DMS153 (cell line): ENCODE measurements around the gene AMELX.

ENCODE experiments used
- DNase-seq: peaks from one replicate; lab custom pipeline; 2025; lab: John Stamatoyannopoulos, UW

AMELX gene

DNA sequence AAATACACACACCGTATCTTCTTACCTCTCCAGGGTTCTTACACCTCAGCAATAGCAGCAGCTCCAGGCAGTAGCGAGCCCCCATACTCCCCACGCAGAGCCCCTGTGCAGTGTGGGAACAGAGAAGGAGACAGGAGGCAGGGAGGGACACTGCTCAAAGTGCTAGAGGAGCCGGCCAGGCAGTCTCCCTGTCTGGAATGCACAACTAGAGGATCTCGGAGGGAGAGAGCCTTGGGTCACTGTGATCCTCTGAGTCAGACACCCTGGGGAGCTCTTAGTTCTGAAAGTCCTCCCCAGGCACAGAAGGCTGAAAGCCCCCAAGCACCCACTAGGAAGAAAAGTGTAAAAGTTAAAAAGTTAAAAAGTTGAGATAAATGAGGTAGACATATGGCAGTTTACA lies 16.0 kb downstream of the AMELX start:
- DNase-seq: no peak

DNA sequence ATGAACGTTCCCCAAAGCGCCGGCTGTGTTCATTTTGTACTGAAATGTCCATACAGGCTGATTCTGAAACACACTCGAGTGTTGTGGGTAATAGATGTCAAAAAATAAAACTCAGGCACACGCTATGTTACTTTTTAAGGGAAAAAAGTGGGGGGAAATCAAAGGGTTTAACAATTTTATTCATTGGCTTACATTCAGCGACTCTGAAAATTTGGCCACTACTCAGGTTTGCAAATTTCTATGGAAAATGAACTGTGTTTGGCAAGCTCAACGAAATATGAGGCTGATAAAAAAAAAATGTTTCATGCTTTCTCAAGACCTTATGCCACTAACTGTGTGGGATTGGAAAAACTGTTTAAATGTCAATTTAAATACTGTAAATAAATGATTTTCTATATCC lies 18.5 kb downstream of the AMELX start:
- DNase-seq: no peak

DNA sequence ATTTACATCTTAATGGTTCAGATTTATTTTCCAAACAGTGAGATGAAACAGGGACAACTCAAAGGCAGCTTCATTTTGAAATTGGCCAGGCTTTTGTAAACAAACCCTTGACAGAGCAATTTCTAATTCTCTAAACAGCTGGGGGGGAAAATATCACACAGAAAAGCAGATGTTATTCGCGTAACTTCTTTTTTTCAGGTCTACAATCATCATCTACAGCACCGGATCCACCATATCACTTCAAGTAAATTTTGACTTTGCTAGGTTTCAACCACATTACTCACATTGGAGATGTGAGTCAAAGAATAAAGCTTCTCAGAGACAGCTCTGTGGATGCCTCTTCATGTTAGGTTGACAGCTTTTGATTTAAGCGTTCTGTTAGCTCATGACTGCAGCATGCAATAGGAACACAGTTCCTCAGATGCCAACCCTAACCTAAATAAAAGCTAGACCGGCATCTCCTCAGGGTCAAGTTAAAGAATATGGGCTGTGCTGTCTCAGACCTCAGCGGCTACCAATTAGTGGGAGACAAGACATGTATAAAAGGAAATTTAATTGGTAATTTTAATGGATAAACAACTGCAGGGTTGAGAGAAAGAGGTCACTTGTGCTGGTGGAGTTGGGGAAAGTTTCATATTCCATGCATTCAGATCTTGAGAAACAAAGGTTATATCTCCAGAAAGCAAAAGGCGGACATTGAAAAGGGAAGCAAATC lies 26.8 kb downstream of the AMELX start:
- no peak for DNase-seq

DNA sequence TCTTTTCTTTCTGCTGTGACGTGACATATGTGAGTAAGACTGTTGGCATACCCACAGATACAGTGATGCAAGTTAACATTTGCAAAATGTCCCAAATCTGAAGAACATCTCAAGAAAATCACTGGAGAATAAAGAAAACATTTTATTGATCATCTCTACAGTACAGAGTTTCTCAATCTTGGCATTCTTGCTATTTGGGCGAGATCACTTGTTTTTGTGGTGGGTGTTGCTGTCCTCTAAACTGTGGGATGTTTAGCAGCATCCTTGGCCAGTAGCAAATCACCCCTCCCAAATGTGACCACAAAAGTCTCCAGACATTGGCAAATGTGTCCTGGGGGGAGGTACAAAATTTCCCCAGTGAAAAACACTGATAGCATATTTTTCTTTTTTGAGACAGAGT lies 28.8 kb downstream of the AMELX start:
- no peak for DNase-seq

DNA sequence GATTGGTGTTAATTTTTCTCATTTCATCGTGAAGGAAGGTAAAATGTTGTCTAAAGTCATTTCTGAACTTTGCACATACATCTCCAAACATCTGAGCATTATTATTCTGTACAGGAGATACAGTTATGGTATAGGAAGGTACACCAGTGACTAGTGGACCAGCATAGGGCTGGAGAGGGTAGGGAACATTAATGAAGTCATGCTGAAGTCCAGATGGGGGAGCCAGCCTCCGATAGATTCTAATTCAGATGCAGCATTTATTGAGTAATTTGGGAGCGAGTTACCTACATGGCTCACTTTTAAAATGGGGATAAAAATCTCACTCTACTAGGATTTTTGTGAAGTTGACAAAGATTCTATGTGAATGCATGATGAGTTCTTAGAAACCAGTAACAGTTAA lies 34.9 kb downstream of the AMELX start:
- DNase-seq: no peak

DNA sequence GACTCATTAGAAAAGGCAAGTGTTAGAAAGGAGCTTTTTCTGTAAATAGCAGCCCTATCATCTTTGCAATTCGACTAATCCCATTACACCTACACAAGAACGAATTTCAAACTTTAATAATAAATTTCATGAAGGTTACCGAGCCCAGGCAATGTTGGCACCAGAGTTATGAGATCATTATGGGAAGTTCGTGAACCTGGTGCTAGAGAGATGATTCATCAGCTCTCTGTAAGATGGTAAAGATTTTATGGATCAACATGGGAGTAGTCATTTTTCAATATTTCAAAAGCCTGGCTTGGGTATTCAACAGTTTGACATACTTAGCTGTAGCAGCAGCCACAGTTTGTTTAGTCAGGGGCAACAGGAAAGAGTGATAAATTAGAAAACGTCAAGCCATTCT lies 35.8 kb downstream of the AMELX start:
- DNase-seq: no peak

DNA sequence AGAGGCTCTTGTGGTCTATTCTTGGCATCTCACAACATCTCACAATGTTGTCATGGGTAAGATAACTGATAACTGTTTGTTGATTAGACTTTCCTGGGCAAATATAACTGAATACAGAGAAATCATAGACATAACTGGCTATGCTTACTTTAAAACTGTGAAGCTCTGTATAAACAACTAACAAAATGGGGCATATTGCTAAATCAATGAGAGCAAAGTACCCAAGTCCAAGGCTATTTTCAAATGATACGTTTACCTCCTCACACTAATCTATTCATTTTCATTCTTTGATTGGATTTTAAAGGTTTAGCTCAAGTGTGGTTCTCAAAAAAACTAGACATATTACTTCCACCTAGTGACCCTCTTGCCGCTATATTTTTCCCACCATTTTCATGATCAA lies 38.6 kb downstream of the AMELX start:
- DNase-seq: no peak

DNA sequence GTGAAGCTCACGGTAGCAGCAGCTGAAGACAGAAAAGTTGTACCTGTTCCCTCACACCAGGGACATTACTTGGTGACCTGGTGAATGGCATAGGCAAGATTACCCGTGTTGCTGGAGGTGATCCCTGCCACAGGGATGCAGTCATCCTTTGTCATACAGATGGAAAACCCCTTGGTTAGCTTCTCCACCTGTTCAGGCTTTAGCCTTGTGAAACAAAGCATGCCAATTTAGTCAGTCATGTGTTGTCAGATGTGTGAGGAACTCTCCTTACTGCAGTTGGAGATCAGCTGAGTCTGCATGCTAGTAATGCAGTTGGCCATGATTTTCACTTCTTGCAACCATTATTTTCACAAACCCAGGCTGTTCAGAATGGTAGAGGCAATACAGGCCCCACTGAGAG lies 41.0 kb downstream of the AMELX start:
- DNase-seq: no peak

DNA sequence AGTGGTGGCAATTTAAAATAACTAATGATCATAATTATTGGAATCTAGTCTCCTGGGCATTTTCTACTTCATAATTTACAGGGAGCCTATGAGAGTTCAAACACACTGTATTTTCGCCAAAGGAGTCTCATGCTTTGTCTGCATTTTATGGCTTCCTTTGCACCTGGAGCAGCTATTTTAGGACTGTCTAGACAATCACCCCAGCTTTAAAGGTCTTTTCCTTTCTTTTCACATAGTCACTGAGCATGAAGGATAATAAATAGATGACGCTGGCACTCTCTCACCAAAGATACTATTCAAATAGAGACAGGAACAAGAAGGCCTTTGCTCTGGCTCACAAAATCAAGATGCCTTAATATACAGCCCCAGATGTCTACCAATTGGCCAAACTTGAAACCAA lies 43.0 kb downstream of the AMELX start:
- peak; percentile 8 for DNase-seq

DNA sequence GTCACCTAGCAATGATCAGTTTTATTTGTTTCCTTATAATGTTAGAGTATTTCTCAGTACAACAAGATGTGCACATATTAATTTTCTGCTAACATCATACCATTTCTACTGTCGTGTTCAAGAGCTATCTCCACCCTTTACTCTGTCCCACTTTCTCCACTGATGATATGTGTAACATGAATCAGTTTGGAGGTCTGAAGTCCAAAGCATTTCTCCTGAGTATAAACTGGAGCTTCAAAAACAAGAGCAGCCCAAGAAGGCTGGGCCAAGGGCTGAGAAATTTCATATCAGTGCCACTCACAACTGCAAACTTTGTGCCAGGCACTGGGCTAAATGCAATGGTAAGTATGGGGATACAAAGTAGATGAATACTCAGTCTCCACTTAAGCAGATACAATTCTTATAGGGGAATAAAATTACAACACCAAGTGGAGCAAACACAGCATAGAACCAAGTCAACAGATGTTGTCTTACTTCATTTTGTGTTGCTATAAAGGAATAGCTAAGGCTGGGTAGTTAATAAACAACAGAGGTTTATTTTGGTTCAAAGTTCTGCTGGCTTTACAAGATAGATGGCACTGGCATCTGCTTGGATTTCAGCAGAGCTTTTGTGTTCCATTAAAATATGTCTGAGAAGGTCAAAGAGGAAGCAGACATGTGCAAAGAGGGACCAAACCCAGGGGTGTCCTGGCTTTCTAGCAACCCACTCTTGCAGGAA lies 44.2 kb downstream of the AMELX start:
- no peak for DNase-seq

DNA sequence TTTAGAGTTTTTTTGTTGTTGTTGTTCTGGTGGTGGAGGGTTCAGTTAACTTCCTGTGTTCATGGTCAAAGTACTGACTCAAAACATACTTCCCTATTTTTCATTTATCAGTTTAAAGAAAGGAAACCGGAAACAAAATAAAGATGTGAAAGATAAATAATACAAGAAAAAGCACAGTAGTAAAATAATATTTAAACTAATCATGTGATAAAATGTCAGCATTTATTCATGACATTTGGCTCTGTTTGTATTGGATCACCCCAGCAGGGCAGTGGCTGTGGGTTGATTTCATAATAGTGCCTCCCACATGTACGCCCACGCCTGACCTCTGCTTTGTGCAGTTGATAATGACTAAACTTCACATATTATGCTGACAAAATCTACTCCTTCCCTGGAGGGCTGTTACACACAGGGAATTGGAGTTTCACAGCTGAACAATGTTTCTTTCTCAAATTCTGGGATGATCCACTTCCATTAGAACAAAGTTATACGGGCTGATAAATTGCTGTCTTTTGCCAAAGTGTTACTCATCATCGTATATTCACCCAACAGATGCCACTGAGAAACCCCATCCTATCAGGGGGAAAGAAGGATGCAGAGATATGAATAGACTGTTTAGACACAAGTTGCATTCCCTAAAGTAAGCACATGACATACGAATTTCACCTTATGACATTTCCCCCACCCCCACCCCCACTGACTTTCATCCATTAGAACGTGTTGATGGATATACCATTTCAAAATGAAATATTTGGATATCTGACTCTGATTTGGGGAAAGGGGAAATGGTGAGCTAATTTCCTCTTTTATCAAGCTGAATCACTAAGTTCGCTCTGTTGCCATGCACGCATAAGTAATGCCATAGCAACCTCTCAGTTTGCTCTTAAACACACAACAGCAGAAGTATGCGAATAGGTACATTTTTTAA lies 48.3 kb downstream of the AMELX start:
- no peak for DNase-seq

DNA sequence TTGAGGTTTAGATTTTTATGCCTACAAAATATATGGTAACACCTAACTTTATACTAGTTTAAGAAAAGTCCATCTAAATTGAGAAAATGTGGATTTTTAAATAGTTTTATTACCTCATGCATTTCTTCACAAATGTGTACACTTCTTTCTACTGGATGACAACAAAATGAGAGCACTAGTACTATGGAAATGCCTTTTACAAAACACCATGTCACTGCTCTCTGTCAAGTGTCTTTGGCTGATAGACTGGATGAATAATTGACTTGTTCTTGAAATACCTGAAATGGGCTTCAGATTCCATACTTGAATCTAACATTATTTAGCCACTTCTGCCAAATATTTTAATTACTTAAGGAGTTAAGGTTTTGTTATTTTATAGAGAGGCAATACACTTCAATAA lies 49.5 kb downstream of the AMELX start:
- DNase-seq: no peak

DNA sequence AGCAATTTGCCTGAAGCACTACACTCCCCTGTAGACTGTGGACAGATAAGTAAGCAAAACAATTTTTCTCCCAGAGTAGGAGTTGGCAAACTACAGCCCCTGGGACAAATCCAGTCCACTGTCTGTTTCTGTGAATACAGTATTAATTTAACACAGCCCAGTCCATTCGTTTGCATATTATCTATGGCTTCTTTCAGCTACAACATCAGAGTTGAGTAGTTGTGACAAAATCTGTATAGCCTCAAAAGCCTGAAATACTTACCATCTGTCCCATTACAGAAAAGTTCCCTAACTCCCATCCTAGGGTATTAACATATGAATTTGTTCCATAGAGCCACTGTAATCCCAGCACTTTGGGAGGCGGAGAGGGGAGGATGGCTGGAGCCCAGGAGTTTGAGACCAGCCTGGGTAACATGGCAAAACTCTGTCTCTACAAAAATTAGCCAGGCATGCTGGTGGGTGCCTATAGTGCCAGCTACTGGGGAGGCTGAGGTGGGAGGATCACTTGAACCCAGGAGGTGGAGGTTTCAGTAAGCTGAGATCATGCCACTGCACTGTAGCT lies 53.0 kb downstream of the AMELX start:
- DNase-seq: no peak

DNA sequence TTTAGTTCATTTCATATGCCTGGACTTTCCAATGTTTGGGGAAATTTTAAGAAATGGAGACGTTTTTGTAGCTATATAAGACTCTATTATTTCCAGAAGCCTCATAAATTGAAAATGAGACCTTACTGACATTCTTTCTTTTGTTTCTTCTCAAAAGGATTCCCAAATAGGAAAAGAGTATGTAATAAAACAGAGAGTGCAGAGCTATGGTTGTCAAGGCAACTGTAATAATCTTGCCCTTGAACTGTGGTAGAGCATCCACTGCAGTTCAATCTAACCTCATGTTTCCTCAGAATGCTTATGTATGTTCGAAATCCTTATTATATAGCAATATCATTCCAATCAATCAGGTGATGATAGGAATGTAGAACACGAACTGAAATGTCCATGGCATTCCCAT lies 54.1 kb downstream of the AMELX start:
- DNase-seq: no peak

DNA sequence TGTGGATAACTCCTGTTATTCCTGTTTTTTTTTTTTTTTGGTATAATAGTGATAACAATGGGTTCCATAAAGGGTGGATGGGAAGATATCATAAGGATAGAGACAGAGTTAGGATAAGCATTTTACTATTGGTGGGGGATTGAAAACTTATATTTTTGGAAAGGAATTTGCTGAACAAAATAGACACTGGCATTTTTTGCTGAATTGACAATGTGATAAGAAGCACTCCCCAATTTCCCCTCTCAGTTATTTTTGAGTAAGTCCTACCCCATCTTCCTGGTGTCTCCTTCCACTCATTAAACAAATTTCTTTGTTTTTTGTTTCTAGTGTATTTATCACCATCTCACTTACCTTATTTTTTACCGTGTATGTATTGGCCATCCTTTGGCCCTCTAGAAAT lies 55.8 kb downstream of the AMELX start:
- no peak for DNase-seq

DNA sequence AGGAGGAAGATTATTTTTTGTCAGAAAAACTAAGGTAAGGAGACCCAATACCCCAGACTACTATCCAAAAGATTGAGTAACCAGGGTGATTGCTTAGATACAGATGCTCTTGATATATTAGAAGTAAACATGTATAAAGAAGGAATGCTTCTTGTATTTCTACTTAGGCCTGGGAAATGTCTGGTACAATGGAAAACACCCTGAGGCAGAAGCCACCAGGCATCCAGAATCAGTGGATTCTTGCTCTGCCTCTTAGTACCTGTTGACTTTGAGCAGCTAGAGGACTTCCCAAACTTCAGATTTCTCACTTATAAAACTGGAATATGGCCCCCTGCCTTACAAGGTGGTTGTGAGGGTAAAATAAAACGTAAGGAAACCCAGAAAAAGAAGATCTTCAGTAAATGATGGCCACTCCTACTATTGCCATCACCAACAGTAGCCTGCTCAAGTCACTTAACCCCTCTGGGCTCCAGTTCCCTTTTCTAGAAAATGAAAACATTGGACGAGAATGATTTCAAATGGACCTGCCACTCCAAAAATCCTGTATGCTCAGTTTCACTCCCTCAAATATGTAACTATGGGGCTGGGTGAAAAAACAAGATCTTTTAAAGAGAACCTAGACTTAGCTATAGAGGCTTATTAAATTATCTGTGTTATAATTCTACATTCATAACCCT lies 56.6 kb downstream of the AMELX start:
- no peak for DNase-seq
